Cerebellar nuclear complex (tissue), 1 donor: ENCODE measurements around the gene IGFL2.
"Not testable (repeated sequence)": the region's sequence is repeated elsewhere in the genome, so short reads cannot be mapped to it uniquely, and the experiment has no call there.

Experiments used
- DNase-seq, 2 experiments: peaks; one replicate each; lab custom pipeline; 2025; lab: John Stamatoyannopoulos, UW

The IGFL2 gene

GRCh38 chr19:46147791-46148288, at the start of gene IGFL2:
TSS of gene IGFL2 (plus strand) at chr19:46148238. CDS start at chr19:46148279, 41 bp downstream.
- DNase-seq, result no peak

GRCh38 chr19:46100344-46100743, 47.7 kb upstream of the IGFL2 start:
- DNase-seq, result no peak

GRCh38 chr19:46101293-46101692, 46.7 kb upstream of the IGFL2 start:
- DNase-seq, result no peak

DNA sequence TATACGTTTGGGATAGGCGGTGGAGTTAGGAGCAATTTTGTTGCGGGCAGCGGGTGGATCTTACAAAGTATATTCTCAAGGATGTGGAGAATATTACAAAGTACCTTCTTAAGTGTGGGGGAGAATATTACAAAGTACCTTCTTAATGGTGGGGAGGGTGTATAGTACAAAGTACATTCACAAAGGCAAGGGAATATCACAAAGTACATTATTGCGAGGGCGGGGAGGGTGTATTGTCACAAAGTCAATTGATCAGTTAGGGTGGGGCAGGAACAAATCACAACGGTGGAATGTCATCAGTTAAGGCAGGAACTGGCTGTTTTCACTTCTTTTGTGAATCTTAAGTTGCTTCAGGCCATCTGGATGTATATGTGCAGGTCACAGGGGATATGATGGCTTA, 45.7 kb upstream of the IGFL2 start:
- not testable (repeated sequence) for DNase-seq

- no peak for DNase-seq
These were observed 40.7 kb upstream of the IGFL2 start for GRCh38 chr19:46107371-46107770.

DNA sequence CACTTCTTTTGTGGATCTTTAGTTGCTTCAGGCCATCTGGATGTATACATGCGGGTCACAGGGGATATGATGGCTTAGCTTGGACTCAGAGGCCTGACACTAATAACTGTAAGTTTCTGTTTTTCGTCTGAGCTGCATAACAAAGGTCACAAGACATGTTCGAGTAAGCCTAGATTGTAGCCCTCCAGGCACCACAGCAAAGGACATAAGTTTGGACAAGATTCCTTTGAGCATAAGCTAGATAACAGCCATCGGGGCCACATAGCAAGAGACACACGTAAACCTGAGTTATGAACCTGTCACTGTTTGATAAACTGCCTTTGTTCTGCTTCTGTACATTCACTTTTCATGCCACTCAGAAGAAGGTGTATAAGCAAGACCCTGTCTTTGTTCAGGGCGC, 38.2 kb upstream of the IGFL2 start:
- DNase-seq, result no peak

- DNase-seq, result no peak
These were observed 36.7 kb upstream of the IGFL2 start for GRCh38 chr19:46111376-46111775.

DNA sequence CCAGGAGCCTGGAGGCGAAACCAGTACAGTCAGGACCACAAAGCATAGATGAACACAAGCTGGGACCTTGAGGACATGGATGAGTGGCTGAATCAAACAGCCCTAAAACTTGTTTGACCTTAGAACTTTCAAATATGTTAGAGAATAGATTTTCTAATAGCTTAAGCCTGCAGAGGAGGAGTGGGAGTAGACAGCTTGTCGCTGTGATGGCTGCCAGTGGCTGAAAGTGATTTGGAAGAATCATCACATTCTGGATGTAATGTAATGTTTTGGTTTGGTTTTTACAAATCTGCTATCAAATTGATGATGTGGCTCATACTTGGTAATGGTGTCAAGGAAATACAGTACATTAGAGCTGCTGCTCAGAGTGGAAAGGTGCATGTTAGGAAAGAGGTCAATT, 35.5 kb upstream of the IGFL2 start:
- DNase-seq, result no peak

GRCh38 chr19:46113726-46114125, 34.3 kb upstream of the IGFL2 start:
- DNase-seq, result no peak

GRCh38 chr19:46115396-46116106, 32.5 kb upstream of the IGFL2 start:
- DNase-seq, result no peak

GRCh38 chr19:46116121-46116520, 31.9 kb upstream of the IGFL2 start:
- no peak for DNase-seq

DNA sequence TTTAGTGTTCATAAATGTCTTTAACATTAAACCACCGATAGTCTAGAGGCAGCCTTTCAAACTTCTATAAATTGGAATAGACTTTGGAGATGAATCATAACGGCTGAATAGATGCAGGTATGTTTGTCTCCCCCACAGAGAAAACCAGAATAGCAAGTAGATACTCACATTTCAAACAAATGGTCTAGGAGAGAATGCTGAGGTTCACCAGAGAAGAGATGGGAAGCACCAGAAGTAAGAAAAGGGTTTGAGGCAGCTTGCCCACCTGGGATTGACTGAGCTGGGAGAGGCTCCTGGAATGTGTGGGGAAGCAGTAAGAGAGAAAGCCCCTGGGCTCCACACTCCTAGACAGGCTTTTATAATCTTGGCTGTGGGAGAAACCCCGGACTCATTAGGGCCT, 29.9 kb upstream of the IGFL2 start:
- no peak for DNase-seq

DNA sequence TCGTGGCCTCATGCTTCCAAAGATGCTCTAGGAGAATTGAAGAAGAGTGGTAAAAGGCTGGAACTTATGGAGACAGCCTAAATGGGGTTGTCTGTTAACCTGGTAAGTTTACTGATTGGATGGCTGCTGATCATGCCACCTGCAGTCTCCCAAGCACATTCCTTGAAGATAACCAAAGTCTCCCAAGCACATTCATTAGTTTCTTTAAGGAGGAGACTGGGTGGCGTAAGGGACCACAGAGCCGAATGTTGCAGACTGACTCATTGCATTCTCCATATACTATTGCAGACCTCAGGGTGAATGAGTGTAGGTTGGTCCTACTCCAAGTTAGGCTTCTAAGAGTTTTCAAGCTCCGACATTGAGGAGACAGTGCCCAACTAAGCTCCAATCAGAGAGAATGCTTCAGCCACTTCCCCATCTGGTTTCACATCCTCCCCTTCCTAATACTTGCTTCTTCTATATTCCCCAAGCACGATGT, 23.4 kb upstream of the IGFL2 start, which contains the start of gene IGFL3:
Gene IGFL3, minus strand, starts transcription at position 51 of the 478 bp plus-strand sequence. Its CDS starts 39 bp downstream, at position 12.
- DNase-seq, result no peak

- no peak for DNase-seq
These were observed 22.6 kb upstream of the IGFL2 start for GRCh38 chr19:46125447-46125846.

DNA sequence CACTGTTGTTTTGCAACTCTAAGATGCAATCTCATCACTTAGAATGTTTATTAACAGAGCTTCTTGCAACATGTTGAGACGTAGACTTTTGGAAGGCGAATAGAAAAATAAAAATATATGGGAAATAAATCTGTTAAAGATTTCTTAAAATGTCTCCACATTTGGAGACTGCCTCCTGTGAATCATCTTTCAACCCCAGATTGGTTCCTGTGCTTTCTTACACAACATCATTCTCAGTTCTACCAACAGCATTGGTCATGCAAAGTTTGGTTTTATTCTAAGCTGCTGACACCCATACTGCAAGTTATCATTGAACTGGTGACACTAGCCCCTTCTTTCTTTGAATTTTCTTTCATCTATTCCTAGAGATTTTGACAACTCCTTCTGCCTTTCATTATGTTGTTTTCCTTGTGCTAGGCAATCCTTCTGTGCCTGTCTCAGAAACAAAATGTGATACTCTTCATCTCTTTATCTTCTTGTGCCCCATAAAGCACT, 21.9 kb upstream of the IGFL2 start:
- no peak for DNase-seq

DNA sequence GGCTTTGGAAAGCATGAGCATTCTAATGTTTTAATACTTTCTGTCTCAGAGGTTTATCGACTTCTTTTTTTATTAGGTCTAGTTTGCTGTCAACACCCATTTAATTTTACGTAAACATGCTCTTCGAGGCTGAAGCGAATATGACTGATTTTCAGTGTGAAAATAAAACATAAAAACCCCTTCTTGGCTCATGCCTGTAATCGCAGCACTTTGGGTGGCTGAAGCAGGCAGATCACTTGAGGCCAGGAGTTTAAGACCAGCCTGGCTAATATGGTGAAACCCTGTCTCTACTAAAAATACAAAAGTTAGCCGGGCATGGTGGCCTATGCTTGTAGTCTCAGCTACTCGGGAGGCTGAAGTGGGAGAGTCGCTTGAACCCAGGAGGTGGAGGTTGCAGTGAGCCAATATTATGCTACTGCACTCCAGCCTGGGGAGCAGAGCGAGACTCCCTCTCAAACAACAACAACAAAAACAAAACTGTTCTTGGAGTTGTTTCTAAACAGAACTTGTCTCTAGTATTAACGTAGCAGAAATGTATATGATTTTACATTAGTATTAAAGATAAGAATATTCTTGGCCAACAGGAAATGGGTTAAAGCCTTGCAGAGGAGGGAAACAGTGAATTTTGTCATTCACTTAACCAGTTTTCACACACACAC, 16.4 kb upstream of the IGFL2 start:
- no peak for DNase-seq

- DNase-seq, result no peak
These were observed 15.4 kb upstream of the IGFL2 start for GRCh38 chr19:46132508-46133100.

- DNase-seq, result no peak
These were observed 14.9 kb upstream of the IGFL2 start for GRCh38 chr19:46133101-46133627.

GRCh38 chr19:46133777-46134241, 14.2 kb upstream of the IGFL2 start:
- DNase-seq, result no peak

DNA sequence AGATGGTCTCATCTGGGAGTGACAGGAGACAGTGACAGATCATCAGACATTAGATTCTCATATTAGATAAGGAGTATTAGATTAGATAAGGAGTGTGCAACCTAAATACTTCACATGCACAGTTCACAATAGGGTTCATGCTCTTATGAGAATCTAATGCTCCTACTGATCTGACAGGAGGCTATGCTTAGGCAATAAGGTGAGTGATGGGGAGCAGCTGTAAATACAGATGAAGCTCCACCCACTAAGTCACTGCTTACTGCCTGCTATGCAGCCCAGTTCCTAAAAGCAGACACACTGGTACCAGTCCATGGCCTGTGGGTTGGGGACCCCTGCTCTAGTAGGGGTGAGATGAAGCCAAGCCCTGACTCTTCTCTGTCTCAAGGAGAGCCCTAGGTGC, 13.5 kb upstream of the IGFL2 start:
- DNase-seq, result no peak

DNA sequence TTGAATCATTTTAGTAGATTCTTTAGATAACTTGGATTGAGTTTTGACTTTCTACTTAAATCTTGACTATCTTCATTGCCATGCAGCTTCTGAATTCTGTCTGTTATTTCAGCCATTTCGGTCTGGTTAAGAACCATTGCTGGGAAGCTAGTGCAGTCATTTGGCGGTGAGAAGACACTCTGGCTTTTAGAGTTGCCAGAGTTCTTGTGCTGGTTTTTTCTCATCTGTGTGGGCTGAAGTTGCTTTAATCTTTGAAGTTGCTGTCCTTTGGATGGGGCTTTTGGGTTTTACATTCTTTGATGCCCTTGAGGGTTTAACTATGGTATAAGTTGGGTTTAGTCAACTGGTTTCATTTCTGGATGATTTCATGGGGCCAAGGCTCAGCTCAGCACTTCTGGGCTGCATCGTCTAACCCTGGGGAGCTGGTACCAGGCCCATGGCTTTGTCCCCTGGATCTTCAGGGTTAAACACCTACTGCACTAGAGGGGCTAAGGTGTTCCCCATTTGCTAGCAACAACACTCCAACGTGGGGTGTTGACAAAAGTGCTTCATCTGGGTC, 10.0 kb upstream of the IGFL2 start:
- DNase-seq, result no peak

GRCh38 chr19:46141421-46141820, 6.6 kb upstream of the IGFL2 start:
- no peak for DNase-seq
